GM12878 (cell line): ENCODE measurements around the gene PRDM15. TPM values are rescaled to one million over a fixed set of nuclear protein-coding genes. Genes with fewer than 3 reads are reported as not detected.

Experiments used
- ATAC-seq: fragments of 200-7000 bp; cut with Tn5 transposase; 3 replicates; pipeline ENCODE4 v1.9.1; 2020; ENCODE audit warnings: mild to moderate bottlenecking, moderate library complexity
- BruUV-seq: library from RNA; stranded (reverse); fragments of 400-500 nt; replicated peaks from 2 replicates; lab custom pipeline; 2021; lab: Mats Ljungman, UMichigan
- CTCF ChIA-PET: fragments of 300-600 bp; sonication (Branson Sonifier 250); formaldehyde crosslinking; extraction: SDS; loops from one replicate; lab custom pipeline; 2021; ENCODE audit warnings: inconsistent platforms; lab: Yijun Ruan, JAX
- POLR2A ChIA-PET: fragments of 350-600 bp; formaldehyde crosslinking; extraction: SDS; loops from one replicate; lab custom pipeline; 2021; ENCODE audit warnings: inconsistent platforms; lab: Charles Lee
- RAD21 ChIA-PET: fragments of 300-600 bp; sonication (Branson Sonifier 250); formaldehyde crosslinking; loops from one replicate; lab custom pipeline; 2023; ENCODE audit warnings: antibody characterized with exemption; ENCODE audit not compliant: unreplicated experiment; lab: Charles Lee
- SMC1A ChIA-PET: fragments of 300-600 bp; sonication (Branson Sonifier 250); formaldehyde crosslinking; loops from one replicate; lab custom pipeline; 2023; ENCODE audit not compliant: unreplicated experiment, uncharacterized antibody; lab: Charles Lee
- DNase-seq: peaks from one replicate; pipeline ENCODE4 v3.0.0-alpha.2; 2011; ENCODE audit warnings: low read depth, low spot score
- FAIRE-seq: peaks from 3 replicates; lab custom pipeline; 2011; peaks lifted over from hg19 to GRCh38; lab: Jason Lieb, UNC
- H2AFZ ChIP-seq: 2 replicates; pipeline ENCODE4 v1.6.0; 2011; ENCODE audit warnings: low read depth, low read length, control low read depth; ENCODE audit not compliant: control insufficient read depth
- H3K27ac ChIP-seq: 2 replicates; pipeline ENCODE4 v1.5.1; 2011; ENCODE audit warnings: control low read depth; ENCODE audit not compliant: control insufficient read depth, insufficient read depth
- H3K27me3 ChIP-seq, 2 experiments: replicated peaks in 1 of 2; 2 replicates each; pipeline versions ENCODE4 v1.6.0 to v1.6.1; 2011; ENCODE audit warnings: low read length in 1 of 2; ENCODE audit not compliant: control insufficient read depth in 2 of 2, insufficient read depth in 2 of 2
- H3K36me3 ChIP-seq, 2 experiments: 2 replicates each; pipeline ENCODE4 v1.5.1; 2011; ENCODE audit warnings: low read length in 1 of 2; ENCODE audit not compliant: control insufficient read depth in 2 of 2, insufficient read depth in 2 of 2
- H3K4me1 ChIP-seq: 2 replicates; pipeline ENCODE4 v1.6.1; 2011; ENCODE audit warnings: mild to moderate bottlenecking, low read length, moderate library complexity, mixed read lengths; ENCODE audit not compliant: control insufficient read depth, insufficient read depth
- H3K4me2 ChIP-seq: 2 replicates; pipeline ENCODE4 v1.6.0; 2011; ENCODE audit warnings: control low read depth; ENCODE audit not compliant: control insufficient read depth, insufficient read depth
- H3K4me3 ChIP-seq: fragments of 200-600 bp; sonication (generic); 2 replicates; pipeline ENCODE4 v1.5.1; 2016
- H3K79me2 ChIP-seq: 2 replicates; pipeline ENCODE4 v1.6.0; 2011; ENCODE audit warnings: low read length; ENCODE audit not compliant: control insufficient read depth, insufficient read depth
- H3K9ac ChIP-seq: 2 replicates; pipeline ENCODE4 v1.8.0; 2011; ENCODE audit warnings: low read length, control low read depth, mixed read lengths; ENCODE audit not compliant: control insufficient read depth, insufficient read depth
- H3K9me3 ChIP-seq: replicated peaks from 3 replicates; pipeline ENCODE4 v1.5.1; 2011; ENCODE audit warnings: mild to moderate bottlenecking, low read length; ENCODE audit not compliant: control insufficient read depth, insufficient read depth
- H4K20me1 ChIP-seq: 2 replicates; pipeline ENCODE4 v1.6.0; 2011; ENCODE audit not compliant: control insufficient read depth, insufficient read depth
- BMI1 ChIP-seq: fragments of 450-650 bp; IDR thresholded peaks from 2 replicates; pipeline ENCODE4 v1.6.1; 2016; ENCODE audit warnings: mild to moderate bottlenecking, moderate library complexity, borderline replicate concordance
- CUX1 ChIP-seq: IDR thresholded peaks from 2 replicates; pipeline ENCODE4 v1.6.1; 2012; ENCODE audit warnings: improper control_type of control experiment, low read depth, low read length; ENCODE audit not compliant: insufficient replicate concordance
- HCFC1 ChIP-seq: fragments of 150-350 bp; IDR thresholded peaks from 2 replicates; pipeline ENCODE4 v1.6.1; 2014; ENCODE audit warnings: low read length
- IRF4 ChIP-seq: IDR thresholded peaks from 2 replicates; pipeline ENCODE4 v1.6.1; 2011; ENCODE audit warnings: low read depth, low read length
- NFXL1 ChIP-seq: fragments of 450-650 bp; IDR thresholded peaks from 2 replicates; pipeline ENCODE4 v1.6.1; 2017; ENCODE audit warnings: antibody characterized with exemption, mild to moderate bottlenecking, borderline replicate concordance
- NFYA ChIP-seq: IDR thresholded peaks from 2 replicates; pipeline ENCODE4 v1.6.1; 2011; ENCODE audit warnings: low read depth, mild to moderate bottlenecking, low read length, improper control_type of control experiment, borderline replicate concordance
- NFYB ChIP-seq: IDR thresholded peaks from 2 replicates; pipeline ENCODE4 v1.6.1; 2011; ENCODE audit warnings: low read depth, mild to moderate bottlenecking, low read length, improper control_type of control experiment, moderate library complexity; ENCODE audit not compliant: insufficient read depth
- NR2F1 ChIP-seq: fragments of 450-650 bp; conservative IDR thresholded peaks from 2 replicates; pipeline ENCODE4 v1.6.1; 2017; ENCODE audit warnings: mild to moderate bottlenecking
- NRF1 ChIP-seq: conservative IDR thresholded peaks from 2 replicates; pipeline ENCODE4 v1.6.1; 2011; ENCODE audit warnings: mild to moderate bottlenecking, low read depth, low read length, improper control_type of control experiment
- PML ChIP-seq: IDR thresholded peaks from 2 replicates; pipeline ENCODE4 v1.6.1; 2012; ENCODE audit warnings: low read length, inconsistent platforms
- WGBS: methylation state at CpG from one replicate; pipeline ENCODE4 v1.1.6; 2016; ENCODE audit warnings: low lambda C conversion rate; ENCODE audit not compliant: insufficient replicate concordance, insufficient coverage; ENCODE audit errors: missing lambda C conversion rate; 5-methylcytosine and 5-hydroxymethylcytosine counted together
- in situ Hi-C: fragments of 300-500 bp; cut with MboI; formaldehyde crosslinking; loops from 9 replicates; pipeline ENCODE4 v1.14.3; 2018; ENCODE audit warnings: mixed read lengths
- intact Hi-C: fragments of 100-400 bp; cut with micrococcal nuclease; formaldehyde crosslinking; loops from one replicate; pipeline ENCODE4 v1.14.2; 2022; ENCODE audit not compliant: unreplicated experiment
- polyA plus RNA-seq, 11 experiments: library from polyadenylated mRNA; depleted of rRNA in 4 of 11; unstranded in 6 of 11; stranded (reverse) in 5 of 11; fragments of >200 nt; fragmentation: Nextera tagmentation in 4 of 11; fragmentation: Illumina TruSeq in 1 of 11; extraction: Ambion mirVana in 4 of 11; extraction: Trizol in 1 of 11; gene quantifications; 1 replicate in 1 of 11; 2 replicates in 10 of 11; pipeline versions ENCODE4 v1.2.1 to v1.2.3, GENCODE V29; 2011 to 2016; ENCODE audit warnings: inconsistent platforms in 2 of 11, missing spikeins in 2 of 11, low read depth in 1 of 11
- total RNA-seq, 4 experiments: library from RNA; depleted of rRNA in 3 of 4; stranded (reverse); fragments of >200 nt in 3 of 4; fragmentation: Illumina TruSeq in 1 of 4; extraction: Trizol in 1 of 4; gene quantifications; 2 replicates each; pipeline versions ENCODE4 v1.2.1 to v1.2.3, GENCODE V29; 2013 to 2021
- TF ChIP-seq, protein P1 (sequence below): IDR thresholded peaks from 2 replicates; pipeline ENCODE4 v1.6.1; 2012; ENCODE audit warnings: low read length, inconsistent platforms
- TF ChIP-seq, protein P2 (sequence below): IDR thresholded peaks from 2 replicates; pipeline ENCODE4 v1.6.1; 2011; ENCODE audit warnings: mild to moderate bottlenecking, low read depth, low read length, moderate library complexity; ENCODE audit not compliant: insufficient replicate concordance

PRDM15 gene
- total and polyA plus RNA-seq, 10 of the 15 experiments (the other 5 are each of a cell fraction or from before 2014, with no cell fraction given): 2.2 to 16.0 (median 8.6) TPM

DNA sequence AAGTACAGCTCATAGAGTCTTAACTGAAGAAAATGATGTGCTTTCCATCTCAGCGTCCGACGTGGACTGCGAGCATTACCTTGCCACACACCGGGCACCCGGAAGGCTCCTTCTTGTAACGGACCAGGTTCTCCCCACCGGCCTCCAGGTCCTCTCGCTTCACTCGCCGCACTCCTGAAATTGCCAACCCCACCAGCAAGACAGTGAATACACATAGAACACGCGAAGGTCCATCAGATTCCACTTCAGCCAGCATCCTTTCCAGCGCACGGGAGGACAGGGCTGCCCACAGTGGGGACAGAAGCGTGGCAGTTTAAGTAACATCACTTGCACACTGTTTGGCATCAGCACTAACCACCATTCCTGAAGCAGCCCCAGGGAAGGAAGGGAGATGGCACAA is 53.3 kb downstream of the PRDM15 start:
- H2AFZ ChIP-seq: no peak overlapping the region
- POLR2A ChIA-PET: interaction anchor here (0.6 kb wide), 1 partner anchor 18 kb away, joined by 5 read pairs; no protein-coding TSS in a partner anchor
- intact Hi-C loops: no loop called here
- no peak for TF ChIP-seq BMI1
- TF ChIP-seq NFYB: no peak
- TF ChIP-seq IRF4: no peak
- TF ChIP-seq, protein P1, sequence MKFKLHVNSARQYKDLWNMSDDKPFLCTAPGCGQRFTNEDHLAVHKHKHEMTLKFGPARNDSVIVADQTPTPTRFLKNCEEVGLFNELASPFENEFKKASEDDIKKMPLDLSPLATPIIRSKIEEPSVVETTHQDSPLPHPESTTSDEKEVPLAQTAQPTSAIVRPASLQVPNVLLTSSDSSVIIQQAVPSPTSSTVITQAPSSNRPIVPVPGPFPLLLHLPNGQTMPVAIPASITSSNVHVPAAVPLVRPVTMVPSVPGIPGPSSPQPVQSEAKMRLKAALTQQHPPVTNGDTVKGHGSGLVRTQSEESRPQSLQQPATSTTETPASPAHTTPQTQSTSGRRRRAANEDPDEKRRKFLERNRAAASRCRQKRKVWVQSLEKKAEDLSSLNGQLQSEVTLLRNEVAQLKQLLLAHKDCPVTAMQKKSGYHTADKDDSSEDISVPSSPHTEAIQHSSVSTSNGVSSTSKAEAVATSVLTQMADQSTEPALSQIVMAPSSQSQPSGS: no peak
- TF ChIP-seq CUX1: no peak
- no peak for TF ChIP-seq HCFC1
- TF ChIP-seq NFYA: no peak
- no peak for TF ChIP-seq NFXL1
- TF ChIP-seq, protein P2, sequence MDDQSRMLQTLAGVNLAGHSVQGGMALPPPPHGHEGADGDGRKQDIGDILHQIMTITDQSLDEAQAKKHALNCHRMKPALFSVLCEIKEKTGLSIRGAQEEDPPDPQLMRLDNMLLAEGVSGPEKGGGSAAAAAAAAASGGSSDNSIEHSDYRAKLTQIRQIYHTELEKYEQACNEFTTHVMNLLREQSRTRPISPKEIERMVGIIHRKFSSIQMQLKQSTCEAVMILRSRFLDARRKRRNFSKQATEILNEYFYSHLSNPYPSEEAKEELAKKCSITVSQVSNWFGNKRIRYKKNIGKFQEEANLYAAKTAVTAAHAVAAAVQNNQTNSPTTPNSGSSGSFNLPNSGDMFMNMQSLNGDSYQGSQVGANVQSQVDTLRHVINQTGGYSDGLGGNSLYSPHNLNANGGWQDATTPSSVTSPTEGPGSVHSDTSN: no peak
- no peak for TF ChIP-seq NR2F1
- no peak for TF ChIP-seq NRF1
- TF ChIP-seq PML: no peak

More for the DNA sequence above, 53.3 kb downstream of the PRDM15 start:
- no peak for ATAC-seq
- no peaks in the 10 kb centered on the region for H3K4me1 ChIP-seq
- H4K20me1 ChIP-seq: no peaks in the 10 kb centered on the region
- no peaks in the 10 kb centered on the region for H3K9me3 ChIP-seq
- ChIA-PET CTCF (interaction anchor here (1.0 to 1.4 kb wide), 2 partner anchors 9 to 291 kb away, joined by 3 to 5 read pairs; no protein-coding TSS in a partner anchor), RAD21 (no interaction called here), SMC1A (interaction anchor here (1.2 kb wide), 1 partner anchor 7 kb away, joined by 4 read pairs; no protein-coding TSS in a partner anchor)
- H3K9ac ChIP-seq: no peak overlapping the region
- BruUV-seq: no TSS peak
- peaks cover 18 to 19% of the 10 kb centered on the region in 2 experiments; a peak in 3 of 4 replicates for H3K36me3 ChIP-seq
- no peaks in the 10 kb centered on the region for H3K79me2 ChIP-seq
- H3K27ac ChIP-seq: no peak overlapping the region
- 99% methylated on average over 16 of the region's 16 CpGs for WGBS
- no peak overlapping the region for H3K4me2 ChIP-seq
- no peaks in the 10 kb centered on the region for H3K27me3 ChIP-seq
- H3K4me3 ChIP-seq: no peak overlapping the region
- FAIRE-seq: no peak
- in situ Hi-C loops: no loop called here
- DNase-seq: no peak
